ENCODE measurements around the gene PLCD4.

Gene PLCD4

DNA sequence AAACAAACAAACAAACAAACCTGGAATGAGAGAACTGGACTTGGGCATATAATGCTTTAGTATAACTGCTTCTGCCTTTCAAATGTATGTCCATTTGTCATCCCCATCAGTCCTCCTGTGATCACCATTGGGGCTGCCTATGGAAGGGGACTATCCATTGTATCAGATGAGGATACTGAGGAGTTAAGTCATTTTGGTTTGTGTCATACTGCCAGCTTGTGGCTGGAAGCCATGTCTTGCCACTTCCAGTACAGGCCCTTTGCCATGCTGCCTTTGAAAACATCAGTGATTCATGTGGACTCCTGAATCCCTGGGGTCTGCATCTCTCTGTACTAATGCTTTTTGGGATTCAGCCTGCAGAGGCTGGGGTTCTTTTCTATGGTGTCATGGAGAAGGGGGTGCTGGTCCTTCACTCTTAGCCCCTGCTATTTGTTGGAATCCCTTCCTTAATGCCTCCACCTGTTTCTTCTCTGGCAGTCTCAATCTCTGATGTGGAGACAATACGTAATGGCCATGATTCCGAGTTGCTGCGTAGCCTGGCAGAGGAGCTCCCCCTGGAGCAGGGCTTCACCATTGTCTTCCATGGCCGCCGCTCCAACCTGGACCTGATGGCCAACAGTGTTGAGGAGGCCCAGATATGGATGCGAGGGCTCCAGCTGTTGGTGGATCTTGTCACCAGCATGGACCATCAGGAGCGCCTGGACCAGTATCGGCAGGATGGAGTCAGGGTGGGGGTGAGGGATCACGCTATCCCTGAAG, 10.6 kb downstream of the PLCD4 start:
- intact Hi-C loops (cut with DNase I): no loop called here
- DNase-seq: no peak

DNA sequence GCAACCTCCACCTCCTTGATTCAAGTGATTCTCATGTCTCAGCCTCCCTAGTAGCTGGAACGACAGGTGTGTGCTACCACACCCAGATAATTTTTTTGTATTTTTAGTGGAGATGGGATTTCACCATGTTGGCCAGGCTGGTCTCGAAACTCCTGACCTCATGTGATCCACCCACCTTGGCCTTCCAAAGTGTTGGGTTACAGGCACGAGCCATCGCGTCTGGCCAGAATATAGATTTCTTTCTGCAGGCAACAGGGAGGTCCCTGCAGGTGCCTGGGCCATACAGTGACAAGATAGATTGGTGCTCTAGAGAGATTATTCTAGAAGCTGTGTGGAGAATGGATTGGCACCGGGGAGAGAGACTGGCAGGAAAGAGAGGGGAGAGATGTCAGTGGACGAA, 13.3 kb downstream of the PLCD4 start:
- DNase-seq: peak in 1 of 10 donors; percentile 17
- intact Hi-C loops (cut with DNase I): no loop called here

- intact Hi-C loops (cut with DNase I): no loop called here
- peak in 1 of 10 donors; percentile 3 for DNase-seq
Measured at GRCh38 chr2:218622606-218623365, 15.1 kb downstream of the PLCD4 start.

GRCh38 chr2:218623366-218623705, 15.6 kb downstream of the PLCD4 start:
- intact Hi-C loops (cut with DNase I): no loop called here
- no peak for DNase-seq

GRCh38 chr2:218626369-218626768, 18.7 kb downstream of the PLCD4 start:
- DNase-seq: no peak
- intact Hi-C loops (cut with DNase I): no loop called here

DNA sequence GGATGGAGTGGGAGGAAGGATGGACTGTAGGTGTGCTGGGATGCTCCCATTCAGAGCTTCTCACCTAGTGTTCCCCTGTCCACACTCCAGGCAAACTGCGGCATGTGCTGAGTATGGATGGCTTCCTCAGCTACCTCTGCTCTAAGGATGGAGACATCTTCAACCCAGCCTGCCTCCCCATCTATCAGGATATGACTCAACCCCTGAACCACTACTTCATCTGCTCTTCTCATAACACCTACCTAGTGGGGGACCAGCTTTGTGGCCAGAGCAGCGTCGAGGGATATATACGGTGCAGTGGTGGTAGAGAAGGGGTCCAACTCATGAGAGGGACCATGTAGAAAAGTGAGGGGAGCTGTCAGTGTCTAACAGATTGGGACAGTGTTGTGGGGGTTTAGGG, 20.2 kb downstream of the PLCD4 start:
- no peak for DNase-seq
- intact Hi-C loops (cut with DNase I): no loop called here

GRCh38 chr2:218631837-218632236, 24.1 kb downstream of the PLCD4 start:
- DNase-seq: no peak
- intact Hi-C loops (cut with DNase I): no loop called here

DNA sequence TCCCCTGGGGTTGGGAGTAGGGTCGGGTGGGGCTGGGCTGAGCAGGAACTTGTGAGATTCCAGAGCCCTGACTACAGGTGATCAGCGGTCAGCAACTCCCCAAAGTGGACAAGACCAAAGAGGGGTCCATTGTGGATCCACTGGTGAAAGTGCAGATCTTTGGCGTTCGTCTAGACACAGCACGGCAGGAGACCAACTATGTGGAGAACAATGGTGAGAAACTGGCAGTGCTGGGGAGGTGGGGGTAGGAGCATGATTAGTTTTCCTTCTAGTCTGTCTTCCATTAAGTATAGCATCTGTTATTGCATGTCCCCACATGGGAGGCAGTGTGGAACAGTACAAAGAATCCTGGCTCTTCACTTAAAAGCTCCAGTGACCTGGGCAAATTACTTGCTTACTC, 28.0 kb downstream of the PLCD4 start:
- intact Hi-C loops (cut with DNase I): no loop called here
- peak in 1 of 10 donors; percentile 18 for DNase-seq

DNA sequence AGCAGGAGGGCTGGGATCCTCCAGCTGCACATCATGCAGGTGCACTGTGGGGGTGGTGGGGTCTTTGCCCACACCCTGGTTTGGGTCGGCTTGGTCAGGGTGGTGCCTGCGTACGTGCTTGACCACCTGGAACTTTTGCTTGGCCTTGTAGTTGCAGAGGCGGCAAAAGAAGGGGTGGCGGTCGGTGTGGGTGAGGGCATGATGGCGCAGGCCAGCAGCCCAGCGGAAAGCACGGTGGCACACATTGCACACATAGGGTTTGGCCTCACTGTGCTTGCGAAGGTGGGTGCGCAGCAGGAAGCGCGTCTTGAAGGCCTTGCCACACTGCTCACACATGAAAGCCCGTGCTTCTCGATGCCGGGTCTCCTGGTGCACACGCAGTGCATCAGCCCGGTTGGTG, 30.7 kb downstream of the PLCD4 start:
- intact Hi-C loops (cut with DNase I): no loop called here
- peak in 1 of 10 donors; percentile 44 for DNase-seq

DNA sequence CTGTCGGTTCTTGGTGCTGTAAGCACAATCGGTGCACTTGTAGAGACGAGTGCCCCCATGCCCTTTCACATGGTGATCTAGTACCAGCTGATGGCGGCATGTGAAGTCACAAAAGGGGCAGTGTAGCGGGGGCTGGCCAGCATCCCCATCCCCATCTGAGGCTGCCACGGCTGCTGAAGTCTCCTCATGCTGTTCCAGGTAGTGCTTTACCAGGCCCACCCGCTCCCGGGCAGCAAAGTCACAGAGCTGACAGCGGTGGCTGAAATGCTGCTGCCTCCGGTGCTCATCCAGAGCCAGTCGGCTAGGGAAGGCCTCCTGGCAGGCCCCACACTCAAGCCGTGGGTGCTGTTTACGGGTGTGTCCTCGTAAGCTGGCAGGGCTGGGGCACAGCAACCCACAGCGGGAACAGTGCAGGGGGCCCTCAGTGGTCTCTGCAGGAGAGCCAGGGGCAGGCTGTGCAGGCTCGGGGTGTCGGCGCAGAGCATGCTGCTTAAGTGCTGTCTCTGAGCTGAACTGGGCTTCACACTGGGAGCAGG, 34.5 kb downstream of the PLCD4 start:
- peak in 1 of 10 donors; percentile 65 for DNase-seq
- intact Hi-C loops (cut with DNase I): no loop called here

DNA sequence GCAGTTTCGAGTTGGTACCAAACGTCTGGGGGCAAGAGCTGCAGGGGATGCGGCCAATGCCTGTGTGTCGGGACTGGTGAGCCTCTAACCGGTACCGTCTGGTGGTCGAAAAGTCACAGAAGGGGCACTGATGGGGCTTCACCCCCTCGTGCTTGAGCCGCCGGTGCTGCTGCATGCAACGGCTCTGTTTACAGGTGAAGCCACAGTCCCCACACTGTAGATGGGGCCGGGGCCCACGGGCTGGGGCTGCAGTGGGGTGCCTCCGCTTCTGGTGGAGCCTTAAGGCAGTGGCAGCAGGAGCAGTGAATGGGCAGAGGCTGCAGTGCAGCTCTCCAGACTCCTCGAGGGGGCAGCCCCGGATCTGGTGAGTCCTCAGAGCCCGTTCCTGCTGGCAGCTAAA, 35.1 kb downstream of the PLCD4 start:
- peak in 1 of 10 donors; percentile 74 for DNase-seq
- intact Hi-C loops (cut with DNase I): no loop called here

DNA sequence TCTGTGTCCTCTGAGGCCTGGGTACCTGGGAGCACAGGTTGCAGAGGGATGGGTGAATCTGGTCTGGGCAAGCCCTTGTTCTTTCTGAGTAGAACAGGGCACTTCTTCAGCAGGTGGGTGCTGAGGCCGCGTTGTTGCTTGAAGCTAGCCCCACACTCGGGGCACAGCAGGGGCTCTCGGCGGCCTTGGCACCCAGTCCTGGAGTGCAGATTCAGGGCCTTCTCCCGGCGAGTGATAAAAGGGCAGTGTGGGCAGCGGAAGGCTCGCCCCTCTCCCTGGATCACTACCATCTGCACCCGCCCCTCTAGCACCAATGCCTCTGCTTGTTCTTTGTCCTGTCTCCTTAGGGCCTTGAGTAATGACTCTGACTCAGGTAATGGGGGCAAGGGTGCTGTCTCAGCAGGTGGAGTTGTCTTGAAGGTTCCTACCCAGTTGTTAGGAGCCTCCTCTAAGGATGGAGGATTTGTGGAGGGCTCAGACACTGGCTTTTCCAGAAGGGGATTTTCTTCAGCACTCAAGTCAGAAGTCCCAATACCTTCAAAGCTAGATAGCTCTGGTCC, 36.1 kb downstream of the PLCD4 start:
- intact Hi-C loops (cut with DNase I): no loop called here
- peak in 1 of 10 donors; percentile 55 for DNase-seq

- intact Hi-C loops (cut with DNase I): no loop called here
- DNase-seq: peak in 1 of 10 donors; percentile 74
Measured at GRCh38 chr2:218644721-218645120, 37.0 kb downstream of the PLCD4 start.

GRCh38 chr2:218645126-218645525, 37.4 kb downstream of the PLCD4 start:
- intact Hi-C loops (cut with DNase I): no loop called here

DNA sequence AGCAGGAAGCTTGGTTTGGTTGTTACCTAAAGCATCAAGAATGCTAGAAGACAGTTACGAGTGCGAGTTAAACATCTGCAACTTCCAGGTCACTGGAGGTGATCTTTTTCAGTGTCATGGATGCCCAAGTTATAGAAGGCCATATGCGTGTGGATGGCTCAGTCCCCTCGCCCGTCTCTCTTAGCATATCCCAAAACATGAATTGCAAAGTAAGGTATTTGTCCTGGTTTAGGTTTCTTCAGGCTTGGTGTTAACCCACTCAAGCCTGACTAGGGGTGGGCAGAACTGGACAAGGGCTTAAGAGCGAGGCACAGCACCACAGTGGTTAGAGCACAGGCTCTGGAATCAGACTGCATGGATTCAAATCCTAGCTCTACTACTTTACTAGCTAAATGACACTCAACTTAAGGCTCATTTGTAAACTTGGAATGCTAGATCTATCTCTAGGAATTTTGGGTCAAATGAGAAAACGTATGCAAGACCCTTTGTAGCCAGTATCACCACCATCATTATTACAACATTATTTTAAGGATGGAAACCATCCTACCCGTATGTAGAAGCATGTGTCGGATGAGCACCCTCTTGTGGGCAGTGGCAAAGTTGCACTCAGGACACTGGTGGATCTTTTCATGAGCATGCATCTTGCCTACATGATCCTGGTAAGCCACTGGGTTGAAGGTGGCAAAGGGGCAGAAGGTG, 40.5 kb downstream of the PLCD4 start:
- intact Hi-C loops (cut with DNase I): loop anchor here (1.0 kb wide), 1 partner anchor 242 kb away; no protein-coding TSS in a partner anchor
- peak in 9 of 10 donors; percentile 36 to 91 (median 42) for DNase-seq

More at GRCh38 chr2:218645126-218645525, 37.4 kb downstream of the PLCD4 start:
- no peak for DNase-seq

DNA sequence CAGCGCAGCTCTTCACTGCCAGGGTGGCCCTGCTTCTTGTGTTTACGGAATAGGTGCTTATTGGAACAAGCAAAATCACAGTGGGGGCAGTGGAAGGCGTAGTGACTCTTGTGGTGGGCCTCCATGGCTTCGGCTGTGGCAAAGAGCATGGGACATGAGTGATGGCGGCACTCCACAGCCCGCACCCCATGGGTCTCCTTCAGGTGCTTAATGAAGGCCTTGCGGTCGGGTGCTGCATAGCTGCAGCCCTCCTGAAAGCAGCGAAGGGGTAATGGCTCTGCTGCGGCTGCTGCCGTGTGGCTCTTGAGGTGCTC, 41.0 kb downstream of the PLCD4 start:
- no peak for DNase-seq
- intact Hi-C loops (cut with DNase I): loop anchor here (1.0 kb wide), 1 partner anchor 242 kb away; no protein-coding TSS in a partner anchor

- intact Hi-C loops (cut with DNase I): no loop called here
- DNase-seq: no peak
Measured at GRCh38 chr2:218655751-218656150, 48.1 kb downstream of the PLCD4 start.

DNA sequence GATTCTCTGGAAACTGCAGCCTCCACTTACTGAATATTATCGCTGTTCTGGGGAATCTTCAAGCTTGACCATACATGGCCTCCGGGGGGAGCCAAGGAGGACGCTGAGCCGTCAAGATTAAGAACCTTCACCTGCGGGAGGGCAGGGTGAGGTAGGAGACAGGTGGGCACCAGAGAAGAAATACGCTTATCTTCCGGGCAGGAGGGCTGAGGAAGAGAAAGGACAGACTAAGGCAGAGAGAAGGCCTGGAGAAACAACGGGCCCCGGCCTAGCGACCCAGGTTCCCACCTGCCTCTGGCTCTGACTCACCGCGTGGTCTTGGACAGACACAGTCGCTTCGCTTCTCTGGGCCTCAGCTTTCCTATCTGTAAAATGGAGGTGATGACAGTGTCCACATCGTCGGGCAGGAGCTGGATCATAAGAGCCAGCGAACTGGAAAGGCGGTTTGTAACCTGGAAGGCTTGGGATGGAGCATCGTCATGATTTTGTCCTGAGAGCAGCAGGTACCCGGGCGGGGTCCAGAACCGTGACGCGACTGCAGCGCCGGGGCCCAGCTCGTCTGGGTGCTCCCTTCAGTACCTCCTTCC, 51.1 kb downstream of the PLCD4 start:
- DNase-seq: peak in 1 of 10 donors; percentile 60
- intact Hi-C loops (cut with DNase I): loop anchor here (1.0 kb wide), 1 partner anchor 13 kb away; no protein-coding TSS in a partner anchor

GRCh38 chr2:218659258-218659987, 51.7 kb downstream of the PLCD4 start, which contains the start of the genes BCS1L and ZNF142:
Gene BCS1L, plus strand, starts transcription at chr2:218659683. Its CDS starts 1,305 bp downstream, at chr2:218660988.
Gene ZNF142, minus strand, starts transcription at chr2:218659623. Its CDS starts 3,194 bp downstream, at chr2:218656429.
- intact Hi-C loops (cut with DNase I): loop anchor here (1.0 kb wide), 1 partner anchor 12 kb away; no protein-coding TSS in a partner anchor

More at GRCh38 chr2:218659258-218659987, 51.7 kb downstream of the PLCD4 start, which contains the start of the genes BCS1L and ZNF142:
- peak; percentile 88 to 99 (median 95) for DNase-seq

Data from posterior cingulate gyrus (tissue), 11 donors.